Inflammatory macrophage treated with lipopolysaccharide for 4 hours (primary cell): ENCODE measurements around the gene ABHD14A.

Experiments
- DNase-seq: peaks from one replicate; pipeline ENCODE4 v3.0.0-alpha.2; 2020

ABHD14A gene

GRCh38 chr3:51997172-51997571 is 22.3 kb downstream of the ABHD14A start:
- DNase-seq = no peak

GRCh38 chr3:51997935-51998596 is 23.2 kb downstream of the ABHD14A start:
- no peak for DNase-seq

GRCh38 chr3:51998774-51999173 is 23.9 kb downstream of the ABHD14A start:
- no peak for DNase-seq

- DNase-seq = no peak
Measured at GRCh38 chr3:51999846-52000245, 25.0 kb downstream of the ABHD14A start.

- DNase-seq = peak; percentile 47
Measured at GRCh38 chr3:52001443-52001974, 26.6 kb downstream of the ABHD14A start.

GRCh38 chr3:52002748-52003147 is 27.9 kb downstream of the ABHD14A start:
- no peak for DNase-seq

GRCh38 chr3:52004163-52004787 is 29.4 kb downstream of the ABHD14A start:
- DNase-seq = no peak

- DNase-seq = no peak
Measured at GRCh38 chr3:52004906-52005395, 30.1 kb downstream of the ABHD14A start.

GRCh38 chr3:52005571-52005986 is 30.7 kb downstream of the ABHD14A start:
- no peak for DNase-seq

- DNase-seq = peak; percentile 30
Measured at GRCh38 chr3:52006017-52006819, 31.4 kb downstream of the ABHD14A start.

- DNase-seq = no peak
Measured at GRCh38 chr3:52006820-52007133, 31.9 kb downstream of the ABHD14A start.

GRCh38 chr3:52007291-52007690 is 32.4 kb downstream of the ABHD14A start:
- no peak for DNase-seq

- no peak for DNase-seq
Measured at GRCh38 chr3:52010431-52010830, 35.6 kb downstream of the ABHD14A start.

GRCh38 chr3:52012699-52013098 is 37.8 kb downstream of the ABHD14A start:
- DNase-seq = no peak

- no peak for DNase-seq
Measured at GRCh38 chr3:52013802-52014598, 39.1 kb downstream of the ABHD14A start.

GRCh38 chr3:52014613-52015012 is 39.7 kb downstream of the ABHD14A start:
- DNase-seq = no peak

GRCh38 chr3:52015438-52016228 is 40.8 kb downstream of the ABHD14A start:
- no peak for DNase-seq

GRCh38 chr3:52017586-52017985 is 42.7 kb downstream of the ABHD14A start:
- DNase-seq = no peak

- DNase-seq = no peak
Measured at GRCh38 chr3:52018319-52019000, 43.6 kb downstream of the ABHD14A start.

- no peak for DNase-seq
Measured at GRCh38 chr3:52019352-52020080, 44.7 kb downstream of the ABHD14A start.

GRCh38 chr3:52020796-52021195 is 45.9 kb downstream of the ABHD14A start:
- no peak for DNase-seq
